Esophagus muscularis mucosa (tissue), 4 donors: ENCODE results near the gene WBP1L. TPM values are rescaled to one million over a fixed set of nuclear protein-coding genes. Genes with fewer than 3 reads are reported as not detected.
A peak's percentile ranks its signal among the peaks of the same experiment; 100 is the strongest.

Source experiments
- DNase-seq: peaks from one replicate; pipeline ENCODE4 v3.0.0-alpha.2; 2017; ENCODE audit errors: extremely low spot score
- H3K27ac ChIP-seq, 4 donors: fragments of 200-600 bp; sonication (generic); replicated peaks in 1 of 4; 1 replicate in 3 of 4; 2 replicates in 1 of 4; pipeline ENCODE4 v1.5.1; 2016 to 2019; ENCODE audit warnings: mild to moderate bottlenecking in 1 of 4
- H3K27me3 ChIP-seq, 4 donors: fragments of 200-600 bp; sonication (generic); one replicate each; pipeline versions ENCODE4 v1.5.1 to v1.6.0; 2016 to 2019
- H3K36me3 ChIP-seq, 4 donors: fragments of 200-600 bp; sonication (generic); one replicate each; pipeline ENCODE4 v1.5.1; 2016 to 2019
- H3K4me1 ChIP-seq, 4 donors: fragments of 200-600 bp; sonication (generic); one replicate each; pipeline ENCODE4 v1.5.1; 2016 to 2019
- H3K4me3 ChIP-seq, 4 donors: fragments of 200-600 bp; sonication (generic); 1 replicate in 2 of 4; 2 replicates in 2 of 4; pipeline ENCODE4 v1.5.1; 2016 to 2019; ENCODE audit warnings: mild to moderate bottlenecking in 4 of 4, moderate library complexity in 1 of 4
- H3K9me3 ChIP-seq, 4 donors: fragments of 200-600 bp; sonication (generic); 1 replicate in 3 of 4; 2 replicates in 1 of 4; pipeline ENCODE4 v1.5.1; 2016 to 2019
- EP300 ChIP-seq: sonication (generic); formaldehyde crosslinking; IDR thresholded peaks from one replicate; pipeline ENCODE4 v1.6.1; 2017; ENCODE audit warnings: antibody characterized with exemption
- POLR2A ChIP-seq: fragments of 450-650 bp; IDR thresholded peaks from one replicate; pipeline ENCODE4 v1.6.1; 2017; ENCODE audit warnings: antibody characterized with exemption, moderate library complexity, mild to moderate bottlenecking, low read depth
- POLR2AphosphoS5 ChIP-seq, 2 donors: sonication (generic); formaldehyde crosslinking; IDR thresholded peaks; one replicate each; pipeline ENCODE4 v1.6.1; 2017; ENCODE audit warnings: antibody characterized with exemption in 2 of 2
- WGBS: methylation state at CpG from one replicate; pipeline ENCODE4 v1.1.5; 2018; 5-methylcytosine and 5-hydroxymethylcytosine counted together
- intact Hi-C: fragments of 100-400 bp; cut with DNase I; formaldehyde crosslinking; loops from one replicate; pipeline ENCODE4 v1.15.1; 2023
- total RNA-seq, 4 donors: library from RNA; depleted of rRNA; stranded (reverse); fragments of >200 nt; gene quantifications; one replicate each; pipeline versions ENCODE4 v1.1.0 to v1.2.1, GENCODE V29; 2016
- TF ChIP-seq, protein P1 (sequence below), 3 experiments: fragments of 200-600 bp in 2 of 3; fragments of 450-650 bp in 1 of 3; sonication (generic) in 2 of 3; IDR thresholded peaks; one replicate each; pipeline ENCODE4 v1.5.1; 2017 to 2019; ENCODE audit warnings: antibody characterized with exemption in 3 of 3, mild to moderate bottlenecking in 2 of 3, moderate library complexity in 1 of 3

Gene WBP1L
- total RNA-seq, 4 donors from 2014 or later = 88.5 to 147 (median 112) TPM

- Histone ChIP-seq H3K4me3 (peak overlapping the region in 3 of 4 donors; percentile 13 to 30 (median 18)), H3K9me3 (no peaks in the 10 kb centered on the region), H3K27me3 (no peaks in the 10 kb centered on the region), H3K27ac (peak overlapping the region; percentile 89 to 94 (median 92)), H3K4me1 (peaks cover 86 to 96% (median 95%) of the 10 kb centered on the region in 4 donors), H3K36me3 (no peaks in the 10 kb centered on the region)
- DNase-seq = no peak
- 20% methylated on average over 1 of the region's 1 CpG for WGBS
- no peak for TF ChIP-seq POLR2AphosphoS5 (IDR thresholded peaks at IDR 0.05)
- no peak for TF ChIP-seq POLR2A
- no peak for TF ChIP-seq EP300
- TF ChIP-seq, protein P1, sequence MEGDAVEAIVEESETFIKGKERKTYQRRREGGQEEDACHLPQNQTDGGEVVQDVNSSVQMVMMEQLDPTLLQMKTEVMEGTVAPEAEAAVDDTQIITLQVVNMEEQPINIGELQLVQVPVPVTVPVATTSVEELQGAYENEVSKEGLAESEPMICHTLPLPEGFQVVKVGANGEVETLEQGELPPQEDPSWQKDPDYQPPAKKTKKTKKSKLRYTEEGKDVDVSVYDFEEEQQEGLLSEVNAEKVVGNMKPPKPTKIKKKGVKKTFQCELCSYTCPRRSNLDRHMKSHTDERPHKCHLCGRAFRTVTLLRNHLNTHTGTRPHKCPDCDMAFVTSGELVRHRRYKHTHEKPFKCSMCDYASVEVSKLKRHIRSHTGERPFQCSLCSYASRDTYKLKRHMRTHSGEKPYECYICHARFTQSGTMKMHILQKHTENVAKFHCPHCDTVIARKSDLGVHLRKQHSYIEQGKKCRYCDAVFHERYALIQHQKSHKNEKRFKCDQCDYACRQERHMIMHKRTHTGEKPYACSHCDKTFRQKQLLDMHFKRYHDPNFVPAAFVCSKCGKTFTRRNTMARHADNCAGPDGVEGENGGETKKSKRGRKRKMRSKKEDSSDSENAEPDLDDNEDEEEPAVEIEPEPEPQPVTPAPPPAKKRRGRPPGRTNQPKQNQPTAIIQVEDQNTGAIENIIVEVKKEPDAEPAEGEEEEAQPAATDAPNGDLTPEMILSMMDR (IDR thresholded peaks at IDR 0.05) = no peak
- intact Hi-C loops = no loop called here
Measured at GRCh38 chr10:102783568-102783967, 39.8 kb downstream of the WBP1L start.

GRCh38 chr10:102785818-102786217 is 42.1 kb downstream of the WBP1L start:
- no peak for DNase-seq
- H3K27me3 ChIP-seq = no peaks in the 10 kb centered on the region
- H3K9me3 ChIP-seq = no peaks in the 10 kb centered on the region
- H3K36me3 ChIP-seq = peaks cover 0 to 2% (median 0%) of the 10 kb centered on the region in 4 donors
- peaks cover 72 to 85% (median 78%) of the 10 kb centered on the region in 4 donors for H3K4me1 ChIP-seq
- WGBS = 51% methylated on average over 2 of the region's 2 CpGs
- intact Hi-C loops = no loop called here
- peak overlapping the region; percentile 89 to 94 (median 92) for H3K27ac ChIP-seq
- no peak for TF ChIP-seq EP300
- TF ChIP-seq POLR2AphosphoS5 (IDR thresholded peaks at IDR 0.05) = peak; percentile 37 to 46
- TF ChIP-seq, protein P1 (IDR thresholded peaks at IDR 0.05) = no peak
- no peak overlapping the region for H3K4me3 ChIP-seq

GRCh38 chr10:102791754-102792395 is 48.1 kb downstream of the WBP1L start:
- 72% methylated on average over 8 of the region's 8 CpGs for WGBS
- Histone ChIP-seq H3K4me1 (peaks cover 71 to 87% (median 78%) of the 10 kb centered on the region in 4 donors), H3K9me3 (no peaks in the 10 kb centered on the region), H3K4me3 (no peak overlapping the region), H3K36me3 (peaks cover 0 to 3% (median 0%) of the 10 kb centered on the region in 4 donors), H3K27ac (peak overlapping the region; percentile 59 to 90 (median 75)), H3K27me3 (no peaks in the 10 kb centered on the region)
- TF ChIP-seq POLR2AphosphoS5 (IDR thresholded peaks at IDR 0.05) (no peak), EP300 (no peak), POLR2A (no peak)
- TF ChIP-seq, protein P1 (IDR thresholded peaks at IDR 0.05) = no peak
- intact Hi-C loops = no loop called here
- no peak for DNase-seq

GRCh38 chr10:102795453-102796406 is 52.0 kb downstream of the WBP1L start:
- H3K36me3 ChIP-seq = peaks cover 5 to 28% (median 15%) of the 10 kb centered on the region in 4 donors
- no peak for DNase-seq
- TF ChIP-seq POLR2A (peak; percentile 43), POLR2AphosphoS5 (IDR thresholded peaks at IDR 0.05) (no peak)
- TF ChIP-seq, protein P1 (IDR thresholded peaks at IDR 0.05) = no peak
- H3K9me3 ChIP-seq = no peaks in the 10 kb centered on the region
- intact Hi-C loops = no loop called here
- H3K4me3 ChIP-seq = peak overlapping the region in 1 of 4 donors; percentile 5
- H3K4me1 ChIP-seq = peaks cover 93 to 100% (median 100%) of the 10 kb centered on the region in 4 donors
- peak overlapping the region; percentile 82 to 90 (median 86) for H3K27ac ChIP-seq
- H3K27me3 ChIP-seq = no peaks in the 10 kb centered on the region
- 58% methylated on average over 15 of the region's 15 CpGs for WGBS
